ENCODE measurements around the gene WDR20.

Gene WDR20

DNA sequence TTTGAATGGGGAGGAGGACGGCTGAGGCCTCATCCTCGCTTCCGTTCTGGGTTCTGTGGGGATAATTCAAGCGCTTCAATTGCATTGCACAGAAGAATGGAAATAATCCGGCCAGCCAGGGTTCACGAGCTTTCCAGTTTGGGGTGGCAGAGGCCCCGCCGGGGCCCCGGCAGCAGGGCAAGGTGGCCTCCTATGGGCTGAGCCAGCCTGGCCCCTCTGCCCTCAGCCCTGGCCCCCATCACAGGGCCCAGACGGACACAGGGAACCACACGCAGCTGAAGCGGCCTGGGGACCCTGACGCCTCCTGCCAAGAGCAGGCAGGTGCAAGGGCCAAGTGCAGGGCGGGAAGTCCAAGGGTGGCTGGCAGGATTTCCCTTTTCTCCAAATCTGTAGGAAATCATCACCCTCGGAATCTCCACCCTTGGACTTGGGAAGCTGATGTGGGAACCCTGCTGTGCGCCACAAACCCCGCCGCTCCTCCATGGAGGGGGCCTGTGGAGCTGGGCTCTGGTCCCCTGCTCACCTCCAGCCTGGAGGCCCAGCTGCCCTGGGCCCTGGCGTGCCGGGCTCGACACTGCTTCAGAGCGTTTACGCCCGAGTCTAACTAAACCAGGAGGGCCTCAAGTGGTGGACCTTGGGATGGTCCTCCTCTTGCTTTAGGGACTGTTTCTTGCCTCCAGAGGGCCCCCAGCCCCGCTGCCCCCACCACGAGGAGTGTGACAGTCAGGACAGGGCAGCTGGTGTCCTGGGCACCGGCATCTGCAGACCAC is 86.8 kb downstream of the WDR20 start:
- Histone ChIP-seq H3K36me3 (ENCODE audit: insufficient read depth, low read length) (peaks cover 5% of the 10 kb centered on the region), H3K4me2 (ENCODE audit: insufficient read depth, low read length) (no peak overlapping the region), H3K4me3 (ENCODE audit: low read depth in 1 of 2, low read length in 2 of 2) (no peak overlapping the region), H2AFZ (ENCODE audit: low read depth, low read length) (no peak overlapping the region), H3K9me3 (ENCODE audit: insufficient read depth, low read length, severe bottlenecking) (no peaks in the 10 kb centered on the region), H3K9ac (ENCODE audit: low read depth, low read length) (no peak overlapping the region), H3K4me1 (ENCODE audit: insufficient read depth, low read length) (no peaks in the 10 kb centered on the region), H3K27me3 (ENCODE audit: insufficient read depth, low read length, poor library complexity) (no peaks in the 10 kb centered on the region), H3K27ac (ENCODE audit: low read length) (no peak overlapping the region), H3K79me2 (ENCODE audit: insufficient read depth, low read length) (no peaks in the 10 kb centered on the region), H4K20me1 (ENCODE audit: insufficient read depth, low read length) (no peaks in the 10 kb centered on the region; the same call in 1 of the 2 replicates)
- no peak for TF ChIP-seq EZH2 (IDR thresholded peaks at IDR 0.05; ENCODE audit: borderline replicate concordance, low read depth, low read length, severe bottlenecking)
- TF ChIP-seq, protein P1, sequence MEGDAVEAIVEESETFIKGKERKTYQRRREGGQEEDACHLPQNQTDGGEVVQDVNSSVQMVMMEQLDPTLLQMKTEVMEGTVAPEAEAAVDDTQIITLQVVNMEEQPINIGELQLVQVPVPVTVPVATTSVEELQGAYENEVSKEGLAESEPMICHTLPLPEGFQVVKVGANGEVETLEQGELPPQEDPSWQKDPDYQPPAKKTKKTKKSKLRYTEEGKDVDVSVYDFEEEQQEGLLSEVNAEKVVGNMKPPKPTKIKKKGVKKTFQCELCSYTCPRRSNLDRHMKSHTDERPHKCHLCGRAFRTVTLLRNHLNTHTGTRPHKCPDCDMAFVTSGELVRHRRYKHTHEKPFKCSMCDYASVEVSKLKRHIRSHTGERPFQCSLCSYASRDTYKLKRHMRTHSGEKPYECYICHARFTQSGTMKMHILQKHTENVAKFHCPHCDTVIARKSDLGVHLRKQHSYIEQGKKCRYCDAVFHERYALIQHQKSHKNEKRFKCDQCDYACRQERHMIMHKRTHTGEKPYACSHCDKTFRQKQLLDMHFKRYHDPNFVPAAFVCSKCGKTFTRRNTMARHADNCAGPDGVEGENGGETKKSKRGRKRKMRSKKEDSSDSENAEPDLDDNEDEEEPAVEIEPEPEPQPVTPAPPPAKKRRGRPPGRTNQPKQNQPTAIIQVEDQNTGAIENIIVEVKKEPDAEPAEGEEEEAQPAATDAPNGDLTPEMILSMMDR (IDR thresholded peaks at IDR 0.05; ENCODE audit: borderline replicate concordance, extremely low read depth, low read length, poor library complexity, severe bottlenecking) = no peak
- ATAC-seq (ENCODE audit: insufficient read depth, low read depth) (no peak), DNase-seq (no peak)

DNA sequence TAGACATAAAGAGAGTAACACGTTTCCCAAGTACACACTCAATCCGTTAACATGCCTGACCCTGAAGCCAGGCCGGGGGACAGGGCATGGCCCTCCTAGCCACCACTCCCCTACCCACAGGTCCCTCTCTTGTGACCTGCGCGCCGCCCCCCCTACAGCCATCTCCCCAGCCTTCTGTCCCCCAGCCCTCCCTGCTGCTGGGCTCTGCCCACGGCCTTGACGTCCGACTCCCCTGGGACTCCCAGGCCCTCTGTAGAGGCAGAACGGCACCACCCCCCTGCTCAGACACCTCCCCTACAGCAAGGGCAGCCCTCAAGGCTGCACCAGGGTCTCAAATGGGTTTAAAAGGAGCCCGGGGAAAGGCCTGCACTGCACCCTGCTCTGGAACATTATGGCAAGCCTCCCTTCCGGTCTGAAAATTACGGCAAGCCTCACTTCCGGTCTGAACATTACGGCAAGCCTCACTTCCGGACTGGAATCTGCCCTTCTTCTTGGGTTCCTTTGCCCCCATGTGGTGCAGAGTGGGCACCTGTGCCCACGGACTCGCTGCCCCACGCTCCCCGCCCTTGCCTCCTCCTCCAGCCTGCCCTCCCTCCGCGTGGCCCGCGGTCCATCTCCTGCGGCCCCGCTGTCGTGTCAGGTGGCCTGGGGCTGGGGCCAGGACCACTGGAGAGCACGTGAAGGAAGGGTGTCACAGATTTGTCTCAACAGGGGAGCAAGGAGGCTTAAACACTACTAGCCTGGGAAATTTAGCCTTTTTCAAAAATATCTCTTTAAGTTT is 87.7 kb downstream of the WDR20 start:
- H3K4me1 ChIP-seq (ENCODE audit: insufficient read depth, low read length) = no peaks in the 10 kb centered on the region
- no peak overlapping the region for H3K9ac ChIP-seq (ENCODE audit: low read depth, low read length)
- no peak overlapping the region for H3K27ac ChIP-seq (ENCODE audit: low read length)
- no peaks in the 10 kb centered on the region for H3K9me3 ChIP-seq (ENCODE audit: insufficient read depth, low read length, severe bottlenecking)
- no peaks in the 10 kb centered on the region; the same call in 1 of the 2 replicates for H4K20me1 ChIP-seq (ENCODE audit: insufficient read depth, low read length)
- no peaks in the 10 kb centered on the region for H3K79me2 ChIP-seq (ENCODE audit: insufficient read depth, low read length)
- H3K27me3 ChIP-seq (ENCODE audit: insufficient read depth, low read length, poor library complexity) = no peaks in the 10 kb centered on the region
- H3K36me3 ChIP-seq (ENCODE audit: insufficient read depth, low read length) = peaks cover 3% of the 10 kb centered on the region; the same call in 1 of the 2 replicates
- H3K4me2 ChIP-seq (ENCODE audit: insufficient read depth, low read length) = no peak overlapping the region
- no peak overlapping the region for H3K4me3 ChIP-seq (ENCODE audit: low read depth in 1 of 2, low read length in 2 of 2)
- no peak overlapping the region for H2AFZ ChIP-seq (ENCODE audit: low read depth, low read length)
- DNase-seq (no peak), ATAC-seq (ENCODE audit: insufficient read depth, low read depth) (no peak)
- TF ChIP-seq EZH2 (IDR thresholded peaks at IDR 0.05; ENCODE audit: borderline replicate concordance, low read depth, low read length, severe bottlenecking) = no peak
- TF ChIP-seq, protein P1 (IDR thresholded peaks at IDR 0.05; ENCODE audit: borderline replicate concordance, extremely low read depth, low read length, poor library complexity, severe bottlenecking) = no peak

DNA sequence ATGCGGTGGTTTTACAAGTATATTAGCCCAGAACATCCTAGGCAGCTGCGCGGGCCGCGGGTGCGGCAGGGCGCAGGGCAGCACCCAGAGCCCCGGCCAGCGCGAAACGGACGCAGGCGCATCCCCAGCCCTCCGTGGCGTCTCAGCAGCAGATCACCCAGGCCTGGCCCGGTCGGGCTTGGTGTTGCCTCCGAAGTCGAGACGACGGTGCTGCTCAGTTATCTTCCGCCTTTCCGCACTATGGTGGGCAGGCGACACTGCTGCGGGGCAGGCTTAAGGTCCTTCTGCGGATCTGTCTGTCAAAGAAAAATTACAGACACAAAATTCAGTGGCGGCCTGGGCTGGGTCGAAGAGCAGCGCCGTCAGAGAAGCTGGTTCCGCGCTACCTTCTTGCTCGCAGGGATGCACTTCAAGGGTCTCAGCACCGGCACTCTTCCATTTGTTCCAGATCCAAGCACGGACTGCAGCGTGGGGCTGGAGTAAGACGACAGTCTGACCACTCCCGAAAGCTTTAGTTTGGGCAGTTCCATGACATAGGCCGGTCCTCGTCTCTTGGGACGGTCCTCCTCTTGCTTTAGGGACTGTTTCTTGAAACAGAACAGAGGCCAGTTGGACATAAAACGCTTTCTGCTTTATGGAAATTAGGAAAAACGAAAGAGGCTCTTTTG is 89.5 kb downstream of the WDR20 start:
- Histone ChIP-seq H3K36me3 (ENCODE audit: insufficient read depth, low read length) (no peaks in the 10 kb centered on the region), H3K4me3 (ENCODE audit: low read depth in 1 of 2, low read length in 2 of 2) (no peak overlapping the region), H2AFZ (ENCODE audit: low read depth, low read length) (no peak overlapping the region), H3K27ac (ENCODE audit: low read length) (no peak overlapping the region), H4K20me1 (ENCODE audit: insufficient read depth, low read length) (no peaks in the 10 kb centered on the region), H3K27me3 (ENCODE audit: insufficient read depth, low read length, poor library complexity) (no peaks in the 10 kb centered on the region), H3K79me2 (ENCODE audit: insufficient read depth, low read length) (no peaks in the 10 kb centered on the region), H3K4me2 (ENCODE audit: insufficient read depth, low read length) (no peak overlapping the region), H3K9ac (ENCODE audit: low read depth, low read length) (no peak overlapping the region), H3K9me3 (ENCODE audit: insufficient read depth, low read length, severe bottlenecking) (no peaks in the 10 kb centered on the region), H3K4me1 (ENCODE audit: insufficient read depth, low read length) (no peaks in the 10 kb centered on the region)
- no peak for TF ChIP-seq EZH2 (IDR thresholded peaks at IDR 0.05; ENCODE audit: borderline replicate concordance, low read depth, low read length, severe bottlenecking)
- TF ChIP-seq, protein P1 (IDR thresholded peaks at IDR 0.05; ENCODE audit: borderline replicate concordance, extremely low read depth, low read length, poor library complexity, severe bottlenecking) = no peak
- ATAC-seq (ENCODE audit: insufficient read depth, low read depth) (no peak), DNase-seq (no peak)
